GM21723 (cell line): ENCODE data around the gene ADAMTS16.

Experiments used
- ATAC-seq: cut with Tn5 transposase; IDR thresholded peaks from one replicate; pipeline ENCODE4 v1.9.1; 2021; ENCODE audit warnings: mild to moderate bottlenecking, moderate library complexity; ENCODE audit not compliant: unreplicated experiment

ADAMTS16 gene

GRCh38 chr5:5220901-5221631, 80.9 kb downstream of the ADAMTS16 start:
- ATAC-seq: no peak

- no peak for ATAC-seq
Observed at GRCh38 chr5:5221724-5222123, 81.6 kb downstream of the ADAMTS16 start.

- ATAC-seq: no peak
Observed at GRCh38 chr5:5231576-5231975, 91.4 kb downstream of the ADAMTS16 start.

- ATAC-seq: no peak
Observed at GRCh38 chr5:5234912-5235311, 94.8 kb downstream of the ADAMTS16 start.

- no peak for ATAC-seq
Observed at GRCh38 chr5:5235685-5236084, 95.6 kb downstream of the ADAMTS16 start.

- no peak for ATAC-seq
Observed at GRCh38 chr5:5239191-5239590, 99.1 kb downstream of the ADAMTS16 start.

- no peak for ATAC-seq
Observed at GRCh38 chr5:5240234-5240633, 100.1 kb downstream of the ADAMTS16 start.

- ATAC-seq: no peak
Observed at GRCh38 chr5:5242056-5242455, 101.9 kb downstream of the ADAMTS16 start.

GRCh38 chr5:5246736-5247135, 106.6 kb downstream of the ADAMTS16 start:
- no peak for ATAC-seq

GRCh38 chr5:5250758-5251157, 110.6 kb downstream of the ADAMTS16 start:
- ATAC-seq: no peak

GRCh38 chr5:5252106-5252505, 112.0 kb downstream of the ADAMTS16 start:
- ATAC-seq: no peak

- ATAC-seq: no peak
Observed at GRCh38 chr5:5257353-5257752, 117.2 kb downstream of the ADAMTS16 start.

- no peak for ATAC-seq
Observed at GRCh38 chr5:5258564-5258963, 118.4 kb downstream of the ADAMTS16 start.

- ATAC-seq: no peak
Observed at GRCh38 chr5:5264727-5265126, 124.6 kb downstream of the ADAMTS16 start.

GRCh38 chr5:5266297-5266696, 126.2 kb downstream of the ADAMTS16 start:
- no peak for ATAC-seq

- ATAC-seq: no peak
Observed at GRCh38 chr5:5270161-5270560, 130.0 kb downstream of the ADAMTS16 start.

GRCh38 chr5:5270958-5271785, 131.0 kb downstream of the ADAMTS16 start:
- no peak for ATAC-seq

GRCh38 chr5:5271786-5272321, 131.7 kb downstream of the ADAMTS16 start:
- no peak for ATAC-seq

GRCh38 chr5:5273398-5273797, 133.3 kb downstream of the ADAMTS16 start:
- no peak for ATAC-seq

- no peak for ATAC-seq
Observed at GRCh38 chr5:5273976-5274375, 133.8 kb downstream of the ADAMTS16 start.

GRCh38 chr5:5275211-5275610, 135.1 kb downstream of the ADAMTS16 start:
- ATAC-seq: no peak

- ATAC-seq: no peak
Observed at GRCh38 chr5:5276430-5276829, 136.3 kb downstream of the ADAMTS16 start.
